ENCODE results near the gene SNRPD2.

GRCh38 chr19:45645068-45645630 lies 46.6 kb downstream of the SNRPD2 start:
- TF ChIP-seq, protein P1, sequence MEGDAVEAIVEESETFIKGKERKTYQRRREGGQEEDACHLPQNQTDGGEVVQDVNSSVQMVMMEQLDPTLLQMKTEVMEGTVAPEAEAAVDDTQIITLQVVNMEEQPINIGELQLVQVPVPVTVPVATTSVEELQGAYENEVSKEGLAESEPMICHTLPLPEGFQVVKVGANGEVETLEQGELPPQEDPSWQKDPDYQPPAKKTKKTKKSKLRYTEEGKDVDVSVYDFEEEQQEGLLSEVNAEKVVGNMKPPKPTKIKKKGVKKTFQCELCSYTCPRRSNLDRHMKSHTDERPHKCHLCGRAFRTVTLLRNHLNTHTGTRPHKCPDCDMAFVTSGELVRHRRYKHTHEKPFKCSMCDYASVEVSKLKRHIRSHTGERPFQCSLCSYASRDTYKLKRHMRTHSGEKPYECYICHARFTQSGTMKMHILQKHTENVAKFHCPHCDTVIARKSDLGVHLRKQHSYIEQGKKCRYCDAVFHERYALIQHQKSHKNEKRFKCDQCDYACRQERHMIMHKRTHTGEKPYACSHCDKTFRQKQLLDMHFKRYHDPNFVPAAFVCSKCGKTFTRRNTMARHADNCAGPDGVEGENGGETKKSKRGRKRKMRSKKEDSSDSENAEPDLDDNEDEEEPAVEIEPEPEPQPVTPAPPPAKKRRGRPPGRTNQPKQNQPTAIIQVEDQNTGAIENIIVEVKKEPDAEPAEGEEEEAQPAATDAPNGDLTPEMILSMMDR (IDR thresholded peaks at IDR 0.05; ENCODE audit: borderline replicate concordance, extremely low read depth, low read length, poor library complexity, severe bottlenecking), result no peak
- no peak for TF ChIP-seq EZH2 (IDR thresholded peaks at IDR 0.05; ENCODE audit: borderline replicate concordance, low read depth, low read length, severe bottlenecking)

All from DND-41 (cell line).